ENCODE measurements around the gene PTPRN2. TPM values are rescaled to one million over a fixed set of nuclear protein-coding genes. Genes with fewer than 3 reads are reported as not detected.

Gene PTPRN2
- total RNA-seq, 1 experiment from 2014 or later, result 1.1 TPM

DNA sequence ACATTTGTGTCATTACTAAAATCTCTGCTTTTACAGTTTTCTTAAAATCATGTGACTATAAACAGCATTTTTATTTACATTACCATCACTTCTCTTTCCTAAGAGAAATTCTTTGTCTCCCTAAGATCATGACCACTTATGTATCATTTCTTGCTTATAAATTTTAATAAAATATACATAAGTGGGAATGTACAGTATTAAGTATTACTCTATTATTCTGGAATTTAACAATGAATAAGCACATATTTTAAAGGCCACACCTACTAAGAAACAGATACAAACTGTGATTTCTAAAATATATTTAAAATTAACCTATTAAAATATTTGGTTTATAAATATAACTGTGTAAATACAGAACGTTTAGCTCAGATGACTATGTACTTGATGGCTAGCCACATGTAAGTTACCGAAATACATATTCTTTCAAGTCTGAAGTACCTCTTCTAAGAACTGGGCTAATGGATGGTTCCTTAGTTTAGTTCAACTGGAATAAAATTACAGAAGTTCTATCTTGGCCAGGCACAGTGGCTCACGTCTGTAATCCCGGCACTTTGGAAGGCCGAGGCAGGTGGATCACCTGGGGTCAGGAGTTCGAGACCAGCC, 33.3 kb upstream of the PTPRN2 start:
- H3K27ac ChIP-seq (ENCODE audit: low read length), result no peak overlapping the region
- no peak for ATAC-seq
- intact Hi-C loops (cut with micrococcal nuclease; ENCODE audit: unreplicated experiment), result no loop called here

DNA sequence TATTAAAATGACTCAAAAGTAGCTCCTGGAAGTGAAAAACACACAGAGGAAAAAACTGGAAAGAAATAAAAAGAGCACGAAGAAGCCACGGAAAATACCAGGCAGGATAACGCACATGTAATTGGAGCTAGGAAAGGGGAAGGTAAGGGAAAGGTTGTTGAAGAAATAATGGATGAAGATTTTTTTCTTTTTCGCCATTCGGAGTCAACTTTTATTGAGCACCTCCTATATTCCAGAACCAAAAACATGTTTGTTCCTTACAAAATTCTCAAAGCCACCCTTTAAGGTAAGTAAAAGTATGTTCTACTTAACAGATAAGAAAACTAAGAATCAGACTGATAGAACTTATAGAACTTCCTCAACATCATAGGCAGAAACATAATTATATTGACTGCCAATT, 32.8 kb upstream of the PTPRN2 start:
- in situ Hi-C loops (cut with HindIII; ENCODE audit: low pct_unique_long_range_greater_than_20kb, low sequenced_read_pairs) (no loop called here), intact Hi-C loops (cut with micrococcal nuclease; ENCODE audit: unreplicated experiment) (no loop called here)
- POLR2A ChIA-PET, result no interaction called here
- H3K9me3 ChIP-seq (ENCODE audit: control insufficient read depth, insufficient read depth, low read depth, low read length), result no peaks in the 10 kb centered on the region
- no TSS peak for BruUV-seq (replicated peaks)
- no peak for TF ChIP-seq CTCF (IDR thresholded peaks at IDR 0.05)
- no peak for TF ChIP-seq POLR2AphosphoS5 (IDR thresholded peaks at IDR 0.05; ENCODE audit: low read depth, low read length)
- TF ChIP-seq, protein P1, sequence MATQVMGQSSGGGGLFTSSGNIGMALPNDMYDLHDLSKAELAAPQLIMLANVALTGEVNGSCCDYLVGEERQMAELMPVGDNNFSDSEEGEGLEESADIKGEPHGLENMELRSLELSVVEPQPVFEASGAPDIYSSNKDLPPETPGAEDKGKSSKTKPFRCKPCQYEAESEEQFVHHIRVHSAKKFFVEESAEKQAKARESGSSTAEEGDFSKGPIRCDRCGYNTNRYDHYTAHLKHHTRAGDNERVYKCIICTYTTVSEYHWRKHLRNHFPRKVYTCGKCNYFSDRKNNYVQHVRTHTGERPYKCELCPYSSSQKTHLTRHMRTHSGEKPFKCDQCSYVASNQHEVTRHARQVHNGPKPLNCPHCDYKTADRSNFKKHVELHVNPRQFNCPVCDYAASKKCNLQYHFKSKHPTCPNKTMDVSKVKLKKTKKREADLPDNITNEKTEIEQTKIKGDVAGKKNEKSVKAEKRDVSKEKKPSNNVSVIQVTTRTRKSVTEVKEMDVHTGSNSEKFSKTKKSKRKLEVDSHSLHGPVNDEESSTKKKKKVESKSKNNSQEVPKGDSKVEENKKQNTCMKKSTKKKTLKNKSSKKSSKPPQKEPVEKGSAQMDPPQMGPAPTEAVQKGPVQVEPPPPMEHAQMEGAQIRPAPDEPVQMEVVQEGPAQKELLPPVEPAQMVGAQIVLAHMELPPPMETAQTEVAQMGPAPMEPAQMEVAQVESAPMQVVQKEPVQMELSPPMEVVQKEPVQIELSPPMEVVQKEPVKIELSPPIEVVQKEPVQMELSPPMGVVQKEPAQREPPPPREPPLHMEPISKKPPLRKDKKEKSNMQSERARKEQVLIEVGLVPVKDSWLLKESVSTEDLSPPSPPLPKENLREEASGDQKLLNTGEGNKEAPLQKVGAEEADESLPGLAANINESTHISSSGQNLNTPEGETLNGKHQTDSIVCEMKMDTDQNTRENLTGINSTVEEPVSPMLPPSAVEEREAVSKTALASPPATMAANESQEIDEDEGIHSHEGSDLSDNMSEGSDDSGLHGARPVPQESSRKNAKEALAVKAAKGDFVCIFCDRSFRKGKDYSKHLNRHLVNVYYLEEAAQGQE (IDR thresholded peaks at IDR 0.05; ENCODE audit: insufficient read depth in 1 of 2, low read depth in 2 of 2, low read length in 1 of 2), result no peak
- no peak for TF ChIP-seq TCF7L2 (IDR thresholded peaks at IDR 0.05; ENCODE audit: low read depth, low read length)
- TF ChIP-seq SIN3A (IDR thresholded peaks at IDR 0.05; ENCODE audit: borderline replicate concordance, insufficient read depth, low read depth, low read length), result no peak
- DNase-seq (ENCODE audit: low read depth, low spot score) (no peak), ATAC-seq (no peak)
- no peak overlapping the region for H3K4me3 ChIP-seq (ENCODE audit: low read depth in 2 of 2, low read length in 2 of 2)
- no peaks in the 10 kb centered on the region for H3K27me3 ChIP-seq (ENCODE audit: control insufficient read depth, insufficient read depth, low read length)
- no peak overlapping the region for H3K27ac ChIP-seq (ENCODE audit: low read length)
- no peaks in the 10 kb centered on the region for H3K36me3 ChIP-seq (ENCODE audit: control insufficient read depth, insufficient read depth, low read length)
- H3K4me1 ChIP-seq (ENCODE audit: control insufficient read depth, insufficient read depth, low read length), result no peaks in the 10 kb centered on the region
- CTCF ChIA-PET, result no interaction called here

More for the DNA sequence above, 33.3 kb upstream of the PTPRN2 start:
- no peaks in the 10 kb centered on the region for H3K27me3 ChIP-seq (ENCODE audit: control insufficient read depth, insufficient read depth, low read length)
- DNase-seq (ENCODE audit: low read depth, low spot score), result no peak
- H3K4me3 ChIP-seq (ENCODE audit: low read depth in 2 of 2, low read length in 2 of 2), result no peak overlapping the region
- no peaks in the 10 kb centered on the region for H3K36me3 ChIP-seq (ENCODE audit: control insufficient read depth, insufficient read depth, low read length)
- CTCF ChIA-PET, result no interaction called here
- H3K9me3 ChIP-seq (ENCODE audit: control insufficient read depth, insufficient read depth, low read depth, low read length), result no peaks in the 10 kb centered on the region
- no peak for TF ChIP-seq CTCF (IDR thresholded peaks at IDR 0.05)
- TF ChIP-seq, protein P1 (IDR thresholded peaks at IDR 0.05; ENCODE audit: insufficient read depth in 1 of 2, low read depth in 2 of 2, low read length in 1 of 2), result no peak
- no peaks in the 10 kb centered on the region for H3K4me1 ChIP-seq (ENCODE audit: control insufficient read depth, insufficient read depth, low read length)
- POLR2A ChIA-PET, result no interaction called here
- in situ Hi-C loops (cut with HindIII; ENCODE audit: low pct_unique_long_range_greater_than_20kb, low sequenced_read_pairs), result no loop called here
- BruUV-seq (replicated peaks), result no TSS peak
